ENCODE results near the gene POLDIP2.

The POLDIP2 gene

DNA sequence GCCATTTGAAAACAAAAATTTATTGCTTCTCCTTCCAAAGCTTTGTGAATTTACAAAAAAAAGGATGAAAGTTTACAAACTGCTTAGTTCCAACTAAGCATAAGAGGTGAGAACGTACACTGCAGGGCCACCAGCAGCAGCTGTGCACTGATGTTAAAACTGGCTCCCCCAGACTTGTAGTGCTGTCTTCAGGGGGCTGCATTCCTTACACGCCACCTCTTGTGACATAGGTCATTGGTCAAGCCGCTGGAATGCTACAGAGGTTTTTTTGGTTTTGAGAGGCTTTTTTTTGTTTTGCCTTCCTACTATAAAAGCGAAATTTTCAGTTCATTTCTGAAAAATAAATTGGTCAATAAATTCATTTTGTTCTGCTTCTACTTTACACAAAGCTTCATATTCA, 29.0 kb downstream of the POLDIP2 start:
- Mint-ChIP-seq H3K4me3 (no peak overlapping the region), H3K36me3 (ENCODE audit: low read depth) (peaks cover 28% of the 10 kb centered on the region), H3K4me1 (peaks cover 9% of the 10 kb centered on the region), H3K27me3 (ENCODE audit: low read depth) (no peaks in the 10 kb centered on the region), H3K27ac (no peak overlapping the region), H3K9me3 (no peaks in the 10 kb centered on the region)
- TF ChIP-seq, protein P1, sequence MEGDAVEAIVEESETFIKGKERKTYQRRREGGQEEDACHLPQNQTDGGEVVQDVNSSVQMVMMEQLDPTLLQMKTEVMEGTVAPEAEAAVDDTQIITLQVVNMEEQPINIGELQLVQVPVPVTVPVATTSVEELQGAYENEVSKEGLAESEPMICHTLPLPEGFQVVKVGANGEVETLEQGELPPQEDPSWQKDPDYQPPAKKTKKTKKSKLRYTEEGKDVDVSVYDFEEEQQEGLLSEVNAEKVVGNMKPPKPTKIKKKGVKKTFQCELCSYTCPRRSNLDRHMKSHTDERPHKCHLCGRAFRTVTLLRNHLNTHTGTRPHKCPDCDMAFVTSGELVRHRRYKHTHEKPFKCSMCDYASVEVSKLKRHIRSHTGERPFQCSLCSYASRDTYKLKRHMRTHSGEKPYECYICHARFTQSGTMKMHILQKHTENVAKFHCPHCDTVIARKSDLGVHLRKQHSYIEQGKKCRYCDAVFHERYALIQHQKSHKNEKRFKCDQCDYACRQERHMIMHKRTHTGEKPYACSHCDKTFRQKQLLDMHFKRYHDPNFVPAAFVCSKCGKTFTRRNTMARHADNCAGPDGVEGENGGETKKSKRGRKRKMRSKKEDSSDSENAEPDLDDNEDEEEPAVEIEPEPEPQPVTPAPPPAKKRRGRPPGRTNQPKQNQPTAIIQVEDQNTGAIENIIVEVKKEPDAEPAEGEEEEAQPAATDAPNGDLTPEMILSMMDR (IDR thresholded peaks at IDR 0.05; ENCODE audit: unreplicated experiment in 3 of 3): no peak

DNA sequence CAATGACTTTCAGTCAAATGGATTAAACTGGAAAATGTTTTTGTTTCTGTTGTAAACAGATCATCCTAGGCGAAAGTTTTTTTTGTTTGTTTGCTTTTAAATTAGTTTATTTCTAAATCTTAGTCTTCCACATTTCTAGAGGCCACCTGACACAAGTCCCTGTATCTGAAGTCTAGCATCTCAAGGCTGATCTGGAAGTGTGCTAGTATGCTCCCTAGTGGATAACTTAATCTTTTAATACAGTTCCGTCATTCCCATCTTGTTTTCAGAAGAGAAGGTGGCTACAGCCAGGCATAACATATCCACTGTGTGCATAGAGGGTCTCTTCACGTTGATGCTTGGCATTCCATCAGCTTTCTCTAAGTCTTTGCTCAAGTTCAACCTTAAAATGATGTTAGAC, 29.6 kb downstream of the POLDIP2 start:
- H3K27me3 Mint-ChIP-seq (ENCODE audit: low read depth): no peaks in the 10 kb centered on the region
- H3K27ac Mint-ChIP-seq: no peak overlapping the region
- no peak overlapping the region for H3K4me3 Mint-ChIP-seq
- no peaks in the 10 kb centered on the region for H3K9me3 Mint-ChIP-seq
- H3K36me3 Mint-ChIP-seq (ENCODE audit: low read depth): peaks cover 28% of the 10 kb centered on the region
- peaks cover 13% of the 10 kb centered on the region for H3K4me1 Mint-ChIP-seq
- TF ChIP-seq, protein P1 (IDR thresholded peaks at IDR 0.05; ENCODE audit: unreplicated experiment in 3 of 3): no peak

DNA sequence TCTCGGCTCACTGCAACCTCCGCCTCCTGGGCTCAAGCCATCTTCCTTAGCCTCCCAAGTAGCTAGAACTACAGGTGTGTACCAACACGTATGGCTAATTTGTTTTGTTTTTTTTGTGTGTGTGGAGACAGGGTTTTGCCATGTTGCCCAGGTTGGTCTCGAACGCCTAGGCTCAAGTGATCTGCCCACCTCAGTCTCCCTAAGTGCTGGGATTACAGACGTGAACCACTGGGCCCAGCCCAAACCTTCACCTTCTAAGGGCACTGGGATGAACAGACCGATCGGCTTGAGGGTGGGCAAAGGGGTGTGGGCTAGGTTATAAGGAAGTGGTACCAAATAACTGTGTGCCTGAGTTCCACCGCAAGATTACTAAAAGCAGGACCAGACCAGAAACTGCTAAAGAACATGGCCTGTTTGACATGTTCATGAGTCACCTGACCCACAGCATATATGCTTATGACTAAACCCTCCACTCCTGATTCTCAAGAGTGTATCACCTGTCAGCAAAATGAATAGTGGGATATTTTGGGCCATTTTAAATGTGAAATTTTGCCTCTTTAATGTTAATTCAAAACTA, 30.2 kb downstream of the POLDIP2 start:
- Mint-ChIP-seq H3K9me3 (no peaks in the 10 kb centered on the region), H3K36me3 (ENCODE audit: low read depth) (peaks cover 28% of the 10 kb centered on the region), H3K27ac (no peak overlapping the region), H3K27me3 (ENCODE audit: low read depth) (no peaks in the 10 kb centered on the region), H3K4me3 (no peak overlapping the region), H3K4me1 (peaks cover 10% of the 10 kb centered on the region)
- TF ChIP-seq, protein P1 (IDR thresholded peaks at IDR 0.05; ENCODE audit: unreplicated experiment in 3 of 3): no peak

DNA sequence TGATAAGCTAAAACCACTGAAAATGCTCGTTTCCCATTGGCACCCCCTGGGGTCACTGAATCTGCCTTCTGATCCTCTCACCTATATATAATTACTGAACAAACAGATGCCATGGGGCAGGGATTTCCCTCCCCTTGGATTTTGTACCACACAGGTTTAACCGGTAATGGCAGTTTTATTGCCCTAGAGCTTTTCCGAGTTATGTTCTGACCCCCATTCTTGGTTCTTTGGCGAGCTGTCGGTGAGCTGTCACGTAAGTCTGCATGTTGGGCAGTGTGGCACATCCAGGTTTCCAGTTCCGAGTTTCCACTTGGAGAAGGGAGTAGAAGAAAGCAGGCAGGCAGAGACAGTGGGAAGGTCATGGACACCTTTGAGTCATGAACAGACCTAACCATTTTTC, 31.2 kb downstream of the POLDIP2 start:
- Mint-ChIP-seq H3K27ac (no peak overlapping the region), H3K4me3 (no peak overlapping the region), H3K27me3 (ENCODE audit: low read depth) (peaks cover 3% of the 10 kb centered on the region), H3K4me1 (peaks cover 17% of the 10 kb centered on the region), H3K36me3 (ENCODE audit: low read depth) (peaks cover 28% of the 10 kb centered on the region), H3K9me3 (no peaks in the 10 kb centered on the region)
- TF ChIP-seq, protein P1 (IDR thresholded peaks at IDR 0.05; ENCODE audit: unreplicated experiment in 3 of 3): no peak

DNA sequence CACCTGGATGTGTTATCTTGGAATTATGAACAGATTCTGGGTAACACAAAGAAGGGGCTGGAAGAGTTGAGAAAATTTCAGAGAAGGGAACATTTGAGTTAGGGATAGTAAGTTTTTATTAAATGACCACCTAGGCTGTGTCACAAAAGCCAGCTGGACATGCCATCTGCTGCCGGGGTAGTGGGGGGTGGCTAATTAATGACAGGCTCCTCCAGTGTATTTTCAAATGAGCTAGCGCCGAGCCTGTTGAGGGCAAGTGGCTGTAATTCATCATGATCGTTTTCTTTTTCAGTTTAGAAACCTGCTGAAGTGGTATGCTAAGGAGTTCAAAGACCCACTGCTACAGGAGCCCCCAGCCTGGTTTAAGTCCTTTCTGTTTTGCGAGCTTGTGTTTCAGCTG, 32.1 kb downstream of the POLDIP2 start:
- TF ChIP-seq, protein P1 (IDR thresholded peaks at IDR 0.05; ENCODE audit: unreplicated experiment in 3 of 3): no peak
- Mint-ChIP-seq H3K27ac (peak overlapping the region in 1 of 3 experiments; percentile 22), H3K36me3 (ENCODE audit: low read depth) (peaks cover 28% of the 10 kb centered on the region), H3K9me3 (no peaks in the 10 kb centered on the region), H3K27me3 (ENCODE audit: low read depth) (peaks cover 3% of the 10 kb centered on the region), H3K4me3 (no peak overlapping the region), H3K4me1 (peaks cover 26% of the 10 kb centered on the region)

DNA sequence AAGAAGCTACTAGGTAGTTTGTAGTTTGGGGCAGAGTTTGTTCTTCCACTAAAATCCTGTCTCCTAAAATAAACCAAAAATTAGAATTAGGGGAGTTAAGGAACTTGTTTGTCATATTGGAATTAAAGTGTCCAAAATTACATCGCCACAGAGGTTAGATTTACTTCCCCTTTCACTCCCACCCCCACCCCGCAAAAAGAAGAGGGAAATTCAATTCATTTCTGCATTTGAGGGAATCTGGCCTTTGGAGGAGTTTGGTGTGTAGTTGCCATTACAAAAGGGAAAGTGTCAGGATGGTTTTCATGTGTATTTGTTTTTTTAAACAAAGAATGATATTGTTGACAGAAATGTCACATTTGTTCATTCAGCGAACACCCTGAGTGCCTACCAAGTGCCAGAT, 32.5 kb downstream of the POLDIP2 start:
- H3K36me3 Mint-ChIP-seq (ENCODE audit: low read depth): peaks cover 28% of the 10 kb centered on the region
- H3K4me3 Mint-ChIP-seq: no peak overlapping the region
- H3K4me1 Mint-ChIP-seq: peaks cover 30% of the 10 kb centered on the region
- H3K27ac Mint-ChIP-seq: peak overlapping the region in 1 of 3 experiments; percentile 22
- H3K9me3 Mint-ChIP-seq: no peaks in the 10 kb centered on the region
- TF ChIP-seq, protein P1 (IDR thresholded peaks at IDR 0.05; ENCODE audit: unreplicated experiment in 3 of 3): no peak
- peaks cover 3% of the 10 kb centered on the region for H3K27me3 Mint-ChIP-seq (ENCODE audit: low read depth)

Data from nephron (organoid).